Bladder microvascular endothelial cell (primary cell): ENCODE data around the gene SPEN. TPM values are rescaled to one million over a fixed set of nuclear protein-coding genes. Genes with fewer than 3 reads are reported as not detected.

Source experiments
- total RNA-seq: library from RNA; depleted of rRNA; stranded (reverse); fragments of >200 nt; gene quantifications from 2 replicates; pipeline ENCODE4 v1.2.3, GENCODE V29; 2014

Gene SPEN, protein sequence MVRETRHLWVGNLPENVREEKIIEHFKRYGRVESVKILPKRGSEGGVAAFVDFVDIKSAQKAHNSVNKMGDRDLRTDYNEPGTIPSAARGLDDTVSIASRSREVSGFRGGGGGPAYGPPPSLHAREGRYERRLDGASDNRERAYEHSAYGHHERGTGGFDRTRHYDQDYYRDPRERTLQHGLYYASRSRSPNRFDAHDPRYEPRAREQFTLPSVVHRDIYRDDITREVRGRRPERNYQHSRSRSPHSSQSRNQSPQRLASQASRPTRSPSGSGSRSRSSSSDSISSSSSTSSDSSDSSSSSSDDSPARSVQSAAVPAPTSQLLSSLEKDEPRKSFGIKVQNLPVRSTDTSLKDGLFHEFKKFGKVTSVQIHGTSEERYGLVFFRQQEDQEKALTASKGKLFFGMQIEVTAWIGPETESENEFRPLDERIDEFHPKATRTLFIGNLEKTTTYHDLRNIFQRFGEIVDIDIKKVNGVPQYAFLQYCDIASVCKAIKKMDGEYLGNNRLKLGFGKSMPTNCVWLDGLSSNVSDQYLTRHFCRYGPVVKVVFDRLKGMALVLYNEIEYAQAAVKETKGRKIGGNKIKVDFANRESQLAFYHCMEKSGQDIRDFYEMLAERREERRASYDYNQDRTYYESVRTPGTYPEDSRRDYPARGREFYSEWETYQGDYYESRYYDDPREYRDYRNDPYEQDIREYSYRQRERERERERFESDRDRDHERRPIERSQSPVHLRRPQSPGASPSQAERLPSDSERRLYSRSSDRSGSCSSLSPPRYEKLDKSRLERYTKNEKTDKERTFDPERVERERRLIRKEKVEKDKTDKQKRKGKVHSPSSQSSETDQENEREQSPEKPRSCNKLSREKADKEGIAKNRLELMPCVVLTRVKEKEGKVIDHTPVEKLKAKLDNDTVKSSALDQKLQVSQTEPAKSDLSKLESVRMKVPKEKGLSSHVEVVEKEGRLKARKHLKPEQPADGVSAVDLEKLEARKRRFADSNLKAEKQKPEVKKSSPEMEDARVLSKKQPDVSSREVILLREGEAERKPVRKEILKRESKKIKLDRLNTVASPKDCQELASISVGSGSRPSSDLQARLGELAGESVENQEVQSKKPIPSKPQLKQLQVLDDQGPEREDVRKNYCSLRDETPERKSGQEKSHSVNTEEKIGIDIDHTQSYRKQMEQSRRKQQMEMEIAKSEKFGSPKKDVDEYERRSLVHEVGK (N-terminal part only)
- total RNA-seq, result 10.5 and 35.6 TPM in 2 replicates

DNA sequence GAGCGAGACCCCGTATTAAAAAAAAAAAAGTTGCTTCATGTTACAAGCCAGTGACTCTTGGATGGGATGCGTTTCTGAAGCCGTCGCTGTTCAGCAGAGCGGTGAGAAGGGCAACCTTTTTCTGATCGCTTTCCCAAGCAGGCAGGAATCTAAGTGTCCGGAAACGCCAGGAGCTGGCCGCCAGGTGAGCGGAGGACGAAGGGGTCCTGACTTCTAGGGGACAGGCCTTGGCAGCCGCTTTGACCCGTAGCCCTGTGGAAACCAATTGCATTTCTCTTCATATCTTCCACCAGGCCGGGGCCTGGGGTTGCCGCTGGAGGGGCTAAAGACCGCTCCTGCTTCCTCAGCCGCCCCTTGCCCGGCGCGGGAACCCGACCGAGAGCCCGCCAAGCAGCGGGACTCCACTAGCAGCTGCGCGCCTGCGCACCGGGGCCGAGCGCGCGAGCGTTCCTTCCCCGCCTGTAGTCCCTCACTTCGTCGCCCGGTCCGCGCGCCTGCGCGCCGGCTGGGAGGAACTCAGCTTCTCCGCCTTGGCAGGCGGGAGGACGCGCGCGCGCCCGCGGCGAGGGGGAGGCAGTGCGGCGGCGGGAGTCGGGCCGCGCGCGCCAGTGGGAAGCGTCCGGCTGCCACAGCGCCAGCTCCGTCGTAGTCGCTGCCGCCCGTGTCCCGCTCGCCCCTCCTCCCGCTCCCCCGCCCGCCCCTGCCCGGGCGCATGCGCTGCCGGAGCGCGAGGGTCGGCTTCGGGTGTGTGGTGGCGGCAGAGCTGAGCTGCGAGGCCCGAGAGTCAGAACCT is at the start of gene SPEN:
Gene SPEN (plus strand): TSS at position 608 of the 793 bp plus-strand sequence. CDS start 361 bp downstream, outside the sequence.

DNA sequence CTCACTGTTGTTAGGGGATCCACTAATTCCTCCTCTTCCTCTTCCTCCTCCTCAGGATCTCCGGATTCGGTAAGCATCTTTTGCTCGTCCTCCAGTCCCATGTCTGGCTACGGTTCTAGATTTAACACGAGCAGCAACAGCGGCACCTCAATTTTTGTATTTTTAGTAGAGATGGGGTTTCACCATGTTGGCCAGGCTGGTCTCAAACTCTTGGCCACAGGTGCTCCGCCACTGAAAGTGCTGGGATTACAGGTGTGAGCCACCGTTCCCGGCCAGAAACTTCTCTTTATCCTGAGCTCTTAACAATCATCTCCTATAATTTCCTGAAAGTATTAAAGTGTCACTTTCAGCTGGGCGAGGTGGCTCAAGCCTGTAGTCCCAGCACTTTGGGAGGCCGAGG is 40.0 kb upstream of the SPEN start, which contains the start of gene UQCRHL:
Gene UQCRHL (minus strand): TSS at position 101 of the 400 bp plus-strand sequence. CDS start 0 bp downstream, at position 101.

DNA sequence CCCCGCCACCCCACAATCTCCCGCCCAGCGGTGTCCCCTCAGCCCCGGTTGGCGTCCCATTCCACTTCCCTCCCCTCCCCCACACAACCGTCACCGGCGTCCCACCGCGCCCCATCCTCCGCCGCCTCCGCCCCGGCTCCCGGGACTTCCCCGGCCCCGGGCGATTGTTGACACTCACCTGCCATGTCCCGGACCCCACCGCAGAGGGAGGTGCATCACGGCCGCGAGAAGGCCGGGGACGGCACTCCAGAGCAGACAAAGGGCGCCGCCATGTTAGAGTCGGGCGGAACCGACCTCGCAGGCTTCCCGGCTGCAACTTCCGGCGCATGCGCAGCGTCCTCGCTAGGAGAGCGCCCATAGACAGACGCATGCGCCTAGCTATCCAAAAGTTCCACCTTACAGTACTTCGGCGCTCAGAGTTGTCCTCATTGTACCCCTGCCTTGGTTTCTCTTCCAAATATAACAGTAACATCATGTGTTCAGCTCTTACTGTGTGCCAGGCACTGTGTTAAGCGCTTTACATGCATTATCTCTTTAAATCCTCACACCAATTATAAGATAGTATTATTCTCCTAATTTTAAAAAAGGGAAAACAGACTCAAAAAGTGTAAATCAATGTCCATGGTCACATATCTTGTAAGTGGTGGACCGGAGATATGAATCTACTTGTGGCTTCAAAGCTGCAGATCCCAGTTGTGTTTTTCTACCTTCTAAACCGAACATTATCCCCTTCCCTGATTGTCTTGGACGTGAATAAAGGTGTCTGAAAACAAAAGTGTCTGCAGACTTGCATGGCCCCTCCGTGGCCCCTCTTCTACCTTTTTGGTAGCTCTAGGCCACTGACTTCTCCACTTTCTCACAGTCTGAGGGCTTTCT is 128.5 kb downstream of the SPEN start, which contains the start of gene ZBTB17:
Gene ZBTB17 (minus strand): TSS at position 297 of the 876 bp plus-strand sequence. CDS start 27,606 bp downstream, outside the sequence.

Other genes with a start within 250 kb of the SPEN start
- 11.7 and 36.9 TPM in 2 replicates for gene DDI2, start 230.2 kb upstream of the SPEN start, total RNA-seq
- 41.4 and 64.4 TPM in 2 replicates for gene PLEKHM2, start 163.4 kb upstream of the SPEN start, total RNA-seq
- under 0.01 and 0.44 TPM in 2 replicates for gene SLC25A34, start 111.4 kb upstream of the SPEN start, total RNA-seq
- not detected in 2 replicates for gene TMEM82, start 105.2 kb upstream of the SPEN start, total RNA-seq
- gene FBLIM1, start 88.9 kb upstream of the SPEN start, total RNA-seq, result 58.6 and 268 TPM in 2 replicates
- 4.7 and 7.2 TPM in 2 replicates for gene UQCRHL, start 40.1 kb upstream of the SPEN start, total RNA-seq
- gene ZBTB17, start 128.4 kb downstream of the SPEN start, total RNA-seq, result 39.8 and 58.2 TPM in 2 replicates
- 0.57 TPM in 1 of 2 replicates, not detected in the other for gene SRARP, start 156.5 kb downstream of the SPEN start, total RNA-seq
- gene HSPB7, start 170.3 kb downstream of the SPEN start, total RNA-seq, result 0.06 TPM in 1 of 2 replicates, not detected in the other
- not detected in 2 replicates for gene CLCNKA, start 174.3 kb downstream of the SPEN start, total RNA-seq
- gene CLCNKB, start 196.1 kb downstream of the SPEN start, total RNA-seq, result under 0.01 TPM in 1 of 2 replicates, not detected in the other
- gene FAM131C, start 225.9 kb downstream of the SPEN start, total RNA-seq, result under 0.01 TPM in 1 of 2 replicates, not detected in the other